DOHH2 (cell line): ENCODE results near the gene HIVEP3.

Experiments
- CTCF ChIP-seq: fragments of 200-600 bp; sonication (generic); IDR thresholded peaks from one replicate; pipeline ENCODE4 v1.5.1; 2014; ENCODE audit warnings: antibody characterized with exemption, mild to moderate bottlenecking, low read depth, low read length; ENCODE audit not compliant: poor library complexity, severe bottlenecking
- EZH2phosphoT487 ChIP-seq: fragments of 200-600 bp; sonication (generic); IDR thresholded peaks from 2 replicates; pipeline ENCODE4 v1.6.1; 2017; ENCODE audit warnings: borderline replicate concordance, mild to moderate bottlenecking, antibody characterized with exemption, low read length, moderate library complexity, mixed read lengths

- TF ChIP-seq CTCF = no peak
- no peak for TF ChIP-seq EZH2phosphoT487
Measured at GRCh38 chr1:41838266-41838665, 80.5 kb downstream of the HIVEP3 start.
